CD4-positive, alpha-beta memory T cell (primary cell): ENCODE data around the gene BRWD1. TPM values are rescaled to one million over a fixed set of nuclear protein-coding genes. Genes with fewer than 3 reads are reported as not detected.

Source experiments
- CTCF ChIA-PET: fragments of 350-600 bp; sonication (Branson Sonifier 250); formaldehyde crosslinking; loops from one replicate; lab custom pipeline; 2021; ENCODE audit warnings: inconsistent platforms; ENCODE audit not compliant: partially characterized antibody; lab: Charles Lee
- POLR2A ChIA-PET: fragments of 350-600 bp; sonication (Branson Sonifier 250); formaldehyde crosslinking; loops from one replicate; lab custom pipeline; 2021; ENCODE audit not compliant: partially characterized antibody; lab: Charles Lee
- DNase-seq, 5 donors: peaks; one replicate each; pipeline versions ENCODE4 v3.0.0 to v3.0.0-alpha.2; 2020 to 2022; ENCODE audit warnings: mixed read lengths in 1 of 5
- H3K27ac ChIP-seq: one replicate; pipeline ENCODE4 v1.7.0; 2013; ENCODE audit warnings: low read depth, low read length
- H3K27me3 ChIP-seq: 2 replicates; pipeline ENCODE4 v1.7.0; 2013; ENCODE audit warnings: mild to moderate bottlenecking, low read length, moderate library complexity; ENCODE audit not compliant: insufficient read depth
- H3K36me3 ChIP-seq: 2 replicates; pipeline ENCODE4 v1.7.0; 2013; ENCODE audit warnings: mild to moderate bottlenecking, low read length, moderate library complexity; ENCODE audit not compliant: insufficient read depth
- H3K4me1 ChIP-seq: 2 replicates; pipeline ENCODE4 v1.7.0; 2013; ENCODE audit warnings: mild to moderate bottlenecking, low read length, moderate library complexity; ENCODE audit not compliant: insufficient read depth
- H3K4me3 ChIP-seq, 2 donors: one replicate each; pipeline ENCODE4 v1.7.0; 2013; ENCODE audit warnings: low read length in 2 of 2, mild to moderate bottlenecking in 1 of 2
- H3K9me3 ChIP-seq, 2 donors: one replicate each; pipeline ENCODE4 v1.7.0; 2013; ENCODE audit warnings: low read length in 2 of 2, control low read depth in 1 of 2; ENCODE audit not compliant: control insufficient read depth in 1 of 2
- H3K27ac Mint-ChIP-seq, 7 donors: one replicate each; pipeline ENCODE4 v1.8.0; 2020 to 2021; ENCODE audit warnings: mixed read lengths in 7 of 7, mild to moderate bottlenecking in 6 of 7, inconsistent platforms in 3 of 7, moderate library complexity in 3 of 7
- H3K27me3 Mint-ChIP-seq, 2 donors: one replicate each; pipeline ENCODE4 v1.8.0; 2020 to 2021; ENCODE audit warnings: mixed read lengths in 2 of 2
- H3K36me3 Mint-ChIP-seq, 2 donors: one replicate each; pipeline ENCODE4 v1.8.0; 2020 to 2021; ENCODE audit warnings: mixed read lengths in 2 of 2, inconsistent platforms in 1 of 2, mild to moderate bottlenecking in 1 of 2
- H3K4me1 Mint-ChIP-seq, 4 donors: one replicate each; pipeline ENCODE4 v1.8.0; 2020 to 2021; ENCODE audit warnings: mixed read lengths in 4 of 4, mild to moderate bottlenecking in 1 of 4
- H3K4me3 Mint-ChIP-seq, 8 donors: one replicate each; pipeline ENCODE4 v1.8.0; 2020 to 2021; ENCODE audit warnings: mixed read lengths in 8 of 8, mild to moderate bottlenecking in 7 of 8, moderate library complexity in 6 of 8, inconsistent platforms in 3 of 8
- H3K9me3 Mint-ChIP-seq, 8 donors: one replicate each; pipeline ENCODE4 v1.8.0; 2020 to 2021; ENCODE audit warnings: mixed read lengths in 8 of 8, mild to moderate bottlenecking in 5 of 8, inconsistent platforms in 3 of 8, moderate library complexity in 1 of 8
- intact Hi-C: fragments of 100-400 bp; cut with micrococcal nuclease; formaldehyde crosslinking; loops from one replicate; pipeline ENCODE4 v1.15.1; 2023
- polyA plus RNA-seq, 2 donors: library from polyadenylated mRNA; unstranded; fragments of 300-500 nt; fragmentation: Illumina TruSeq; gene quantifications; one replicate each; pipeline ENCODE4 v1.2.3, GENCODE V29; 2021
- total RNA-seq, 2 experiments: library from RNA; stranded (reverse); gene quantifications; one replicate each; pipeline ENCODE4 v1.2.3, GENCODE V29; 2021

Gene BRWD1
- total and polyA plus RNA-seq, 4 experiments from 2014 or later, result 32.7 to 99.0 (median 66.1) TPM

DNA sequence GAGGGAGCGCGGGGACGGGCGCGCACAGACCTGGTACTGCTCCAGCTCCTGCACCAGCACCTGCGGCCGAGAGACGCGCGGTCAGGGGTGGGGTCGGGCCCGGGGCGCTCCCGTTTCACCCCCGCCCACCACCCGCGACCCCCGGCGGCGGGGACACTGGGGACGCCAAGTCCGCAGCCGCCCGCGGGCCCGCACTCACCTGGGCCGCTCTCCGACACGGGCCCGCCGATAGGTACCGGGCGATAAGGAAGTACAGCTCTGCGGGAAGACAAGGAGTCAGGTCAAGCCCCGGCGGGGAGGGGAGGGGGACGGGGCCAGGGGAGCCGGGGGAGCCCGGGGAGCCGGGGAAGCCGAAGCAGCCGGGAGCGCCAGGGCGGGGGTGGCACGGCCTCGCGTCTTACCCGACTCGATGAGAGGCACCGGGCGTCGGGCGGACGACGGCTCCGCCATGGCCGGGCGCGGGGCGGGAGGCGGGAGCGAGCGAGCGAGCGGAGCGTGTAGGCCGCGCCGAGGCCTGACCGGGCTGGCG is 326 bp downstream of the BRWD1 start:
- POLR2A ChIA-PET, result interaction anchor here (0.8 to 8.6 kb wide), 13 partner anchors 8 to 136 kb away, joined by 3 to 197 read pairs (median 7); partner anchors contain the start of genes HMGN1 and PSMG1
- H3K36me3 ChIP-seq, result no peaks in the 10 kb centered on the region
- Mint-ChIP-seq H3K36me3 (peaks cover 6 to 38% of the 10 kb centered on the region in 2 donors), H3K4me3 (peak overlapping the region in 7 of 8 donors; percentile 85 to 95 (median 92)), H3K27ac (peak overlapping the region in 5 of 7 donors; percentile 91 to 99 (median 95)), H3K4me1 (peaks cover 34 to 57% (median 44%) of the 10 kb centered on the region in 4 donors), H3K9me3 (peaks cover 0 to 2% (median 0%) of the 10 kb centered on the region in 8 donors), H3K27me3 (peaks cover 0 to 2% of the 10 kb centered on the region in 2 donors)
- peak overlapping the region in 1 of 2 donors; percentile 85 for H3K4me3 ChIP-seq
- intact Hi-C loops, result loop anchor here (1.0 to 10.0 kb wide), 3 partner anchors 36 to 1948 kb away; partner anchors contain the start of genes DYRK1A and HMGN1
- no peaks in the 10 kb centered on the region for H3K9me3 ChIP-seq
- CTCF ChIA-PET, result interaction anchor here (1.0 to 3.0 kb wide), 5 partner anchors 13 to 129 kb away, joined by 3 to 10 read pairs (median 7); partner anchors contain the start of genes HMGN1 and PSMG1
- H3K27ac ChIP-seq, result peak overlapping the region; percentile 74
- peak in 1 of 5 donors; percentile 56 for DNase-seq
- H3K27me3 ChIP-seq, result no peaks in the 10 kb centered on the region
- peaks cover 35% of the 10 kb centered on the region for H3K4me1 ChIP-seq

DNA sequence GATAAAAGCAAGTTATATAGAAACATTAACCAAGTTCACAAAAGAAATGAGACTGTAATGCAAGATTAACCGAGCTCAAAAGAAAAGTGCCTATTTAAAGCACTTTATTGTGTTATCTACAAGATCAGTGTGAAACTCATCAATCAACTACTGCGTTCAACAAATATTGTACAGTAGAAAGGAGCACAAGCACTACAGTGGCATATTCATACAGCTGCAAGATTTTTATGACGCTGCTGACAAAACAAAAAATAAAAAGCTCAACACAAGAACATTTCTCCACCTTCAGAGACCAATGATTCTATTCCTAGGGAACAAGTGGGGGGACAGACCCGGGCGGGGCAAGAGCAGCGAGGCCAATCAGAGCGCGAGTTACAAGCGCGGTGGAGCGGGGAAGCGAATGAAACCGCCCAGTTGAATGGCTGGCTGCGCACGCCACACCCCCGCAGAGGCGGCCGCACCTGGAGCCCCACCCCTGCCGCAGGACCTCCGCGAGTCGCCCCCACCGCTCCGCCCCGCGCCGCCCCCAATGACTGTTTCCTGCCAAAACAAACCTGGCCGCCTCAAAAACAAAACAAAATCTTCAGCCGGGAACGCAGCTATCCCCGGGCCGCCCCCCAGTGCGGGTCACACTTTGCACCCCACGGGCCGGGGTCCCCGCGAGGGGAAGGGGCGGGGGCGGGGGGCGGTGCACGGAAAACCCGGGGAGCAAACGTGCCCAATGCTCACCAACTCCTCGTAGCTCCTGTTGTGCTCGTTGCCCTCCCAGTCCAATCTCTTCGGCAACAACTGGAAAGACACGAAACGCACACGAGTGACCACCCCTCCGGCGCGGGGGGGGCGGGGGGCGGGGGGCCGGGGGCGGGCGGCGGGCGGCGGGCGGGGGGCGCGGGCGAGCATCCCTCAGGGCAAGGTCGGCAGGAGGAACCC is 1.1 kb downstream of the BRWD1 start:
- peaks cover 42% of the 10 kb centered on the region for H3K4me1 ChIP-seq
- peak overlapping the region; percentile 85 to 93 (median 92) for H3K4me3 Mint-ChIP-seq
- H3K9me3 ChIP-seq, result no peaks in the 10 kb centered on the region
- POLR2A ChIA-PET, result interaction anchor here (0.8 to 8.6 kb wide), 12 partner anchors 11 to 131 kb away, joined by 3 to 197 read pairs (median 8); partner anchors contain the start of genes HMGN1 and PSMG1
- peak overlapping the region; percentile 74 for H3K27ac ChIP-seq
- H3K36me3 ChIP-seq, result no peaks in the 10 kb centered on the region
- H3K4me1 Mint-ChIP-seq, result peaks cover 36 to 62% (median 49%) of the 10 kb centered on the region in 4 donors
- DNase-seq, result peak; percentile 94 to 96 (median 95)
- peak overlapping the region; percentile 84 to 97 (median 91) for H3K27ac Mint-ChIP-seq
- CTCF ChIA-PET, result interaction anchor here (0.7 to 3.0 kb wide), 5 partner anchors 15 to 135 kb away, joined by 3 to 10 read pairs (median 5); partner anchors contain the start of genes HMGN1 and PSMG1
- intact Hi-C loops, result loop anchor here (1.0 to 10.0 kb wide), 6 partner anchors 37 to 1948 kb away; partner anchors contain the start of genes DYRK1A, HMGN1, LCA5L and PSMG1
- peaks cover 0 to 2% (median 0%) of the 10 kb centered on the region in 8 donors for H3K9me3 Mint-ChIP-seq
- H3K4me3 ChIP-seq, result peak overlapping the region in 1 of 2 donors; percentile 85
- no peaks in the 10 kb centered on the region for H3K27me3 ChIP-seq
- H3K36me3 Mint-ChIP-seq, result peaks cover 6 to 41% of the 10 kb centered on the region in 2 donors
- peaks cover 0 to 2% of the 10 kb centered on the region in 2 donors for H3K27me3 Mint-ChIP-seq

DNA sequence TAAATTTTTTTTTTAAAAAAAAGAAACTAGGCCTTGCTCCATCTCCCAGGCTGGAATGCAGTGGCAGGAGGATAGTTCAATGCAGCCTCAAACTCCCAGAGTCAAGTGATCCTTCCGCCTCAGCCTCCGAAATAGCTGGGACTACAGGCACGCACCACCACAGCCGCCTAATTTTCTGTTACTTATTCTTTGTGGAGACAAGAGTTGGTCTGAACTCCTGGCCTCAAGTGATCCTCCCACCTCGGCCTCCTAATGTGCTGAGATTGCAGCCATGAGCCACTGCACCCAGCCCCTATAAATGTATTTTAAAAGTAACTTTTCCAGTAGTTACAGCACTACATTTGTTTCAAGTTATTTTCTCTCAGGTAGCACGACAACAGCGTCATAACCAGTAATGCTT is 2.3 kb downstream of the BRWD1 start:
- Histone ChIP-seq H3K4me3 (no peak overlapping the region), H3K27ac (no peak overlapping the region), H3K36me3 (no peaks in the 10 kb centered on the region), H3K4me1 (peaks cover 42% of the 10 kb centered on the region), H3K27me3 (no peaks in the 10 kb centered on the region), H3K9me3 (no peaks in the 10 kb centered on the region)
- Mint-ChIP-seq H3K27ac (peak overlapping the region in 4 of 7 donors; percentile 35 to 96 (median 74)), H3K9me3 (peaks cover 0 to 2% (median 0%) of the 10 kb centered on the region in 8 donors), H3K4me3 (peak overlapping the region in 2 of 8 donors; percentile 31 to 32), H3K4me1 (peaks cover 34 to 62% (median 48%) of the 10 kb centered on the region in 4 donors), H3K36me3 (peaks cover 6 to 44% of the 10 kb centered on the region in 2 donors), H3K27me3 (peaks cover 0 to 2% of the 10 kb centered on the region in 2 donors)
- ChIA-PET POLR2A (interaction anchor here (1.7 to 8.6 kb wide), 5 partner anchors 10 to 128 kb away, joined by 7 to 197 read pairs (median 29); partner anchors contain the start of genes HMGN1 and PSMG1), CTCF (interaction anchor here (1.3 to 1.6 kb wide), 2 partner anchors 14 to 77 kb away, joined by 3 to 5 read pairs; no protein-coding TSS in a partner anchor)
- intact Hi-C loops, result loop anchor here (10.0 kb wide), 1 partner anchor 1946 kb away; the partner anchor contains the start of gene DYRK1A
- DNase-seq, result no peak

DNA sequence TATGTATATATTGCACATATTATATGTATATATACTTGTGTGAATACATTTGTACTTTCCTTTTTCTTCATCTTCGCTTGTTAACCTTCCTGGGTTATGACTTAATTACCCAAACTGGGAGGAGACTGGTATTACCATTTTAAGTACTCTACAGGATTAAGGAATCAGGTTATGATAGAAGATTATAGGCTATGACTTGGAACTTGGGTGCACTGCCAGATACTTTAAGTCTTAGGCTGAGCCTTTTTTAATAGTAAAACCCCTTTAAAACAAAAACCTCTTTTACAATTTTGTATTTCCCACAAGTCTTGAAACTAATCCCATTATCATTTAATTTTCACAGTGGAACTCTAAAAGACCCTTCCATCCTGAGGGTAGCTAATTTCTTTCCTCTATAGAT is 6.0 kb downstream of the BRWD1 start:
- peaks cover 24% of the 10 kb centered on the region for H3K4me1 ChIP-seq
- Mint-ChIP-seq H3K4me1 (peaks cover 29 to 58% (median 41%) of the 10 kb centered on the region in 4 donors), H3K4me3 (no peak overlapping the region), H3K27ac (peak overlapping the region in 5 of 7 donors; percentile 13 to 96 (median 51)), H3K27me3 (peaks cover 0 to 2% of the 10 kb centered on the region in 2 donors), H3K9me3 (no peaks in the 10 kb centered on the region), H3K36me3 (peaks cover 14 to 44% of the 10 kb centered on the region in 2 donors)
- ChIA-PET CTCF (no interaction called here), POLR2A (no interaction called here)
- no peaks in the 10 kb centered on the region for H3K9me3 ChIP-seq
- intact Hi-C loops, result no loop called here
- no peak overlapping the region for H3K4me3 ChIP-seq
- DNase-seq, result no peak
- H3K36me3 ChIP-seq, result no peaks in the 10 kb centered on the region
- H3K27ac ChIP-seq, result no peak overlapping the region
- no peaks in the 10 kb centered on the region for H3K27me3 ChIP-seq

DNA sequence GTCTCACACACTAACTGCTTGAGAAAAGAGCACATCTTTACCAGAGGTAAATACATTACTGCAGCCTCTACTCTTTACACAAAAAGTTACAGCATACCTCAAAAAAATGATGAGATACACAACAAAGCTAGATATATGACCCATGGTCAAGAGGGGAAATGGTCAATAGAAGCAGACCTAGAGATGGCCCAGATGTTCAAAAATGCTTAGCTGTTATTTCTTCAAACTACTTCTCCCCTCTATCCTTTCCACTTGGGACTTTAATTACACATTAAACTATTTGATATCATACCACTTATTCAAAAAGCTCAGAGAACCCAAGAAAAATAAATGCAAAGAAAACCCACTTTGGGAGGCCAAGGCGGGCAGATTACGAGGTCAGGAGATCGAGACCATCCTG is 12.8 kb downstream of the BRWD1 start:
- Histone ChIP-seq H3K36me3 (peaks cover 32% of the 10 kb centered on the region), H3K27me3 (no peaks in the 10 kb centered on the region), H3K9me3 (no peaks in the 10 kb centered on the region), H3K4me3 (no peak overlapping the region), H3K27ac (no peak overlapping the region), H3K4me1 (peaks cover 13% of the 10 kb centered on the region)
- Mint-ChIP-seq H3K27ac (no peak overlapping the region), H3K9me3 (peaks cover 0 to 7% (median 4%) of the 10 kb centered on the region in 8 donors), H3K36me3 (peaks cover 43 to 56% of the 10 kb centered on the region in 2 donors), H3K4me1 (peaks cover 25 to 50% (median 34%) of the 10 kb centered on the region in 4 donors), H3K4me3 (peak overlapping the region in 2 of 8 donors; percentile 28 to 39), H3K27me3 (no peaks in the 10 kb centered on the region)
- intact Hi-C loops, result no loop called here
- no peak for DNase-seq
- CTCF ChIA-PET, result interaction anchor here (1.4 kb wide), 1 partner anchor 13 kb away, joined by 3 read pairs; the partner anchor contains the start of gene BRWD1
- POLR2A ChIA-PET, result interaction anchor here (1.1 to 4.2 kb wide), 2 partner anchors 12 to 17 kb away, joined by 3 to 21 read pairs; partner anchors contain the start of gene BRWD1

DNA sequence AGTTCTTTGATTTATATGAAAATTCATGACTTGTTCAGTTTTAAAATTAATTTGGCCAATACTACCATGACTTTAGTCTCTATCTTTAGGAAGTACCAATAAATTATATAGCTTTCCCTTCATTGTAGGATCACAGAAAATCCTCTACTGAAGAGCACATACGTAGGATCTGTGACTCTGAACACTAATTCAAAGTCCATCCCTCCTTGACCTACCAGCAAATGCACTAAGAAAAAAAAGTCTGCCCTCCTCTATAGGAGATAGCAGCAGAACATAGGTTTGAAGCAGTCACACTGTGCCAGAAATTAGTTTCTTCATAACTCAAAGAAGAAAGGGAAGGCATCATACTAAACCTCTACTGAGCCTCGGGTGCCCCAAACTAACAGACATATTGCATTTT is 16.5 kb downstream of the BRWD1 start:
- Mint-ChIP-seq H3K36me3 (peaks cover 57 to 80% of the 10 kb centered on the region in 2 donors), H3K4me3 (no peak overlapping the region), H3K27me3 (no peaks in the 10 kb centered on the region), H3K4me1 (peaks cover 23 to 41% (median 30%) of the 10 kb centered on the region in 4 donors), H3K27ac (peak overlapping the region in 2 of 7 donors; percentile 3 to 15), H3K9me3 (peaks cover 0 to 7% (median 4%) of the 10 kb centered on the region in 8 donors)
- Histone ChIP-seq H3K4me1 (peaks cover 13% of the 10 kb centered on the region), H3K36me3 (peaks cover 58% of the 10 kb centered on the region), H3K27ac (no peak overlapping the region), H3K27me3 (no peaks in the 10 kb centered on the region), H3K9me3 (no peaks in the 10 kb centered on the region), H3K4me3 (no peak overlapping the region)
- ChIA-PET POLR2A (interaction anchor here (0.9 to 1.5 kb wide), 3 partner anchors 15 to 51 kb away, joined by 4 to 7 read pairs (median 5); no protein-coding TSS in a partner anchor), CTCF (interaction anchor here (1.1 kb wide), 2 partner anchors 15 to 21 kb away, joined by 3 read pairs; no protein-coding TSS in a partner anchor)
- no peak for DNase-seq
- intact Hi-C loops, result no loop called here
